Right lobe of liver (tissue), 6 donors: ENCODE results near the gene ITGB1. TPM values are rescaled to one million over a fixed set of nuclear protein-coding genes. Genes with fewer than 3 reads are reported as not detected.

Source experiments
- ATAC-seq, 4 donors: fragments of 200-7000 bp; cut with Tn5 transposase; one replicate each; pipeline ENCODE4 v1.9.1; 2020; ENCODE audit warnings: mild to moderate bottlenecking in 4 of 4, moderate library complexity in 4 of 4
- DNase-seq, 3 donors: peaks; one replicate each; pipeline ENCODE4 v3.0.0-alpha.2; 2020
- H3K27ac ChIP-seq, 3 donors: fragments of 200-600 bp; one replicate each; pipeline ENCODE4 v1.8.0; 2022
- H3K27me3 ChIP-seq, 2 donors: fragments of 200-600 bp; one replicate each; pipeline ENCODE4 v1.8.0; 2022
- H3K36me3 ChIP-seq, 4 donors: fragments of 200-600 bp; sonication (generic) in 1 of 4; one replicate each; pipeline versions ENCODE4 v1.5.1 to v1.8.0; 2017 to 2022; ENCODE audit warnings: control low read depth in 1 of 4
- H3K4me1 ChIP-seq, 4 donors: fragments of 200-600 bp; sonication (generic) in 1 of 4; one replicate each; pipeline versions ENCODE4 v1.5.1 to v1.8.0; 2017 to 2022; ENCODE audit warnings: control low read depth in 1 of 4
- H3K4me3 ChIP-seq, 3 donors: fragments of 200-600 bp; one replicate each; pipeline ENCODE4 v1.8.0; 2022
- H3K9me3 ChIP-seq, 4 donors: fragments of 200-600 bp; sonication (generic) in 1 of 4; one replicate each; pipeline versions ENCODE4 v1.5.1 to v1.8.0; 2017 to 2022; ENCODE audit warnings: control low read depth in 1 of 4
- POLR2A ChIP-seq: fragments of 450-650 bp; IDR thresholded peaks from one replicate; pipeline ENCODE4 v1.6.1; 2017; ENCODE audit warnings: antibody characterized with exemption, mild to moderate bottlenecking
- WGBS: methylation state at CpG from one replicate; pipeline ENCODE4 v1.1.6; 2018; ENCODE audit warnings: low coverage, low lambda C conversion rate; ENCODE audit not compliant: insufficient coverage; ENCODE audit errors: missing lambda C conversion rate; 5-methylcytosine and 5-hydroxymethylcytosine counted together
- intact Hi-C, 2 donors: fragments of 100-400 bp; cut with DNase I; formaldehyde crosslinking; loops; one replicate each; pipeline versions ENCODE4 v1.11.2 to v1.14.1; 2022
- total RNA-seq, 6 experiments: library from RNA; depleted of rRNA in 2 of 6; stranded (reverse); fragments of >200 nt in 2 of 6; fragmentation: NEBNext Ultra II Directional in 3 of 6; extraction: Animal tissue kit (Norgen Biotek cat#: 25700) in 3 of 6; gene quantifications; one replicate each; pipeline versions ENCODE4 v1.1.0 to v1.2.4, GENCODE V29; 2016 to 2023
- TF ChIP-seq, protein P1 (sequence below), 4 donors: fragments of 200-600 bp in 3 of 4; fragments of 450-650 bp in 1 of 4; IDR thresholded peaks; one replicate each; pipeline versions ENCODE4 v1.5.1 to v1.8.0; 2016 to 2022; ENCODE audit warnings: antibody characterized with exemption in 4 of 4, mild to moderate bottlenecking in 2 of 4
- donor health status: DM: no; HTN: yes; CAD: no.
- donor health status: DM: no; HTN: no; CAD: no.
- donor health status: DM: no; HTN: no; CAD: no.
- donor health status: DM: no; HTN: yes; CAD: no.
- donor health status: DM: no; HTN: yes; CAD: no.

Gene ITGB1
- total RNA-seq, 6 experiments from 2014 or later = 120 to 301 (median 239) TPM

DNA sequence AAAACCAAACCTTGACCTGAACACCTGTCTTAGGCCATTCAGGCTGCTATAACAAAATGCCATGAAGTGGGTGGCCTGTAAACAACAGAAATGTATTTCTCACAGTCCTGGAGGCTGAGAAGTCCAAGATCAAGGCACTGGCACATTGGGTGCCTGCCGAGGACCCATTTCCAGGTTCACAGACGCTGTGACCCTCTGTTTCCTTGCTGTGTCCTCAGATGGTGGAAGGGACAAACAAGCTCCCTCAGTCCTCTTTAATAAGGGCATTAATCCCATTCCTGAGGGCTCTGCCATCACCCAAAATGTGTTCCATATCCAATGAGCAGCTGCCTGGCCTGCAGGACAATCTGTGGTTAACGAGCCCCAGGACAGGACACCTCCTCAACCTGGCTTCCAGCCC, 67.6 kb downstream of the ITGB1 start:
- ATAC-seq (no peak), DNase-seq (no peak)
- no peaks in the 10 kb centered on the region for H3K9me3 ChIP-seq
- WGBS = 69% methylated on average over 1 of the region's 3 CpGs
- H3K27ac ChIP-seq = no peak overlapping the region
- H3K36me3 ChIP-seq = no peaks in the 10 kb centered on the region
- no peaks in the 10 kb centered on the region for H3K27me3 ChIP-seq
- intact Hi-C loops = no loop called here
- no peak overlapping the region for H3K4me3 ChIP-seq
- TF ChIP-seq POLR2A = no peak
- TF ChIP-seq, protein P1, sequence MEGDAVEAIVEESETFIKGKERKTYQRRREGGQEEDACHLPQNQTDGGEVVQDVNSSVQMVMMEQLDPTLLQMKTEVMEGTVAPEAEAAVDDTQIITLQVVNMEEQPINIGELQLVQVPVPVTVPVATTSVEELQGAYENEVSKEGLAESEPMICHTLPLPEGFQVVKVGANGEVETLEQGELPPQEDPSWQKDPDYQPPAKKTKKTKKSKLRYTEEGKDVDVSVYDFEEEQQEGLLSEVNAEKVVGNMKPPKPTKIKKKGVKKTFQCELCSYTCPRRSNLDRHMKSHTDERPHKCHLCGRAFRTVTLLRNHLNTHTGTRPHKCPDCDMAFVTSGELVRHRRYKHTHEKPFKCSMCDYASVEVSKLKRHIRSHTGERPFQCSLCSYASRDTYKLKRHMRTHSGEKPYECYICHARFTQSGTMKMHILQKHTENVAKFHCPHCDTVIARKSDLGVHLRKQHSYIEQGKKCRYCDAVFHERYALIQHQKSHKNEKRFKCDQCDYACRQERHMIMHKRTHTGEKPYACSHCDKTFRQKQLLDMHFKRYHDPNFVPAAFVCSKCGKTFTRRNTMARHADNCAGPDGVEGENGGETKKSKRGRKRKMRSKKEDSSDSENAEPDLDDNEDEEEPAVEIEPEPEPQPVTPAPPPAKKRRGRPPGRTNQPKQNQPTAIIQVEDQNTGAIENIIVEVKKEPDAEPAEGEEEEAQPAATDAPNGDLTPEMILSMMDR (IDR thresholded peaks at IDR 0.05) = no peak
- H3K4me1 ChIP-seq = no peaks in the 10 kb centered on the region

DNA sequence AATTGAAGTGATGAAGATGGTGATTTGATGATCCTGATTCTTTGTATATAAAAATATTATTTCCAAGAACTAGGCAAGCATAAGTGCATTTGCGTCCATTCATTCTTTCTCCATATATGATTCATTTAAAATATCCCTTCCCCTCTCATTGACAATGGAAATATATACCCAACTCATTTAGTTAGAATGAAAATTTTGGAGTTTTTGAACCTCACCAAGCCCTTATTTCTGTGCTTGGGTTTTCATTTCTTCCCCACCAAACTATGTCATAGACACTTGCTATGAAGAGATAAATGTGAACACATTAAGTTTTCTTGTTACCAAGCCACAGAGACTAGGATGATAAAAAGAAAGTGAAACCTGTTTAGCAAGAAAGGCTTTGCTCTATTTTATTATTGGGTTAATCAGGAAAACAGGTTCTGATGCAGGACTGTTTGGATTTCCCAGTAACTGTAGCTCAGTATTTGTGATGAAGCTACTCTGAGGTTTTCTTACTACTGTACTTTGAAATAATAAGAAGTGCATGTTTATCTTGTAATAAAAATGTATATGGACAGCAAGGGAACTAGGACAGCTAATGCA, 68.3 kb downstream of the ITGB1 start:
- no peak overlapping the region for H3K27ac ChIP-seq
- TF ChIP-seq, protein P1 (IDR thresholded peaks at IDR 0.05) = no peak
- no peak for TF ChIP-seq POLR2A
- no peaks in the 10 kb centered on the region for H3K9me3 ChIP-seq
- intact Hi-C loops = no loop called here
- DNase-seq = no peak
- no peaks in the 10 kb centered on the region for H3K4me1 ChIP-seq
- no peaks in the 10 kb centered on the region for H3K36me3 ChIP-seq
- no peak overlapping the region for H3K4me3 ChIP-seq
- ATAC-seq = no peak
- 93% methylated on average over 1 of the region's 1 CpG for WGBS
- no peaks in the 10 kb centered on the region for H3K27me3 ChIP-seq

DNA sequence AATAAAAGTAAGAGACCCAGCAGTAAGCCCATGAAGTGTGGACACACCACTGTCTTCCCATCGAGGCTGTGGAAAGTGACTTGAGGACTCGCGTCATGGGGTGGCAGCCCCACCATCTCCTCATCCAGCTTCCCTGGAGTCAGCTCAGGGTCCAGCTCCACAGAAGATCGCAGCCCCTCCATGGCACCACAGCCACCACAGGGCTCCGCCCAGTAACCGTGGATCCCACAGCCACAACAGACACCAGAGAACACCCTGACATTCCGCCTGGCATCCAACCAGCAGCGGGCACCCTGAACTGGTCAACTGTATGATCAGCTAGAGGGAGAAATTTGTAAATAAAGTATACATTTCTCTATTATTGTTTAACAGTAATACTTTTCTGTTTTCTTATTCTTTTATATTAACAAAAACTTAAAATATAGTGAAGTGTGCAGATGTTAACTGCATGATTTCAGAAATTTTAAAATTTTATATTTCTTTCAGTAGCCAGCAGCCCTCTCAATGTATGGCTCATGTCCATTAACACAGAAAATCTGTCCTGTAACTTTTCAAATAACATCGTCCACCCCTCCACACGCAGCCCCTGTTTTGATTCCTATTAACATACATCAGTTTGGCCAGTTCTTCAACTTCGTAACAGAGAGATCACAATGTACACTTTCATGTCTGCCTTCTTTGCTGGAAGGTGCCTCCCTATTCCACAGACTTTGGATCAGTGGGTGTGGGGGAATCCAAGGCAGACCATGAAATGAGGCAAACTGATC, 69.7 kb downstream of the ITGB1 start:
- no peak for ATAC-seq
- no peaks in the 10 kb centered on the region for H3K36me3 ChIP-seq

DNA sequence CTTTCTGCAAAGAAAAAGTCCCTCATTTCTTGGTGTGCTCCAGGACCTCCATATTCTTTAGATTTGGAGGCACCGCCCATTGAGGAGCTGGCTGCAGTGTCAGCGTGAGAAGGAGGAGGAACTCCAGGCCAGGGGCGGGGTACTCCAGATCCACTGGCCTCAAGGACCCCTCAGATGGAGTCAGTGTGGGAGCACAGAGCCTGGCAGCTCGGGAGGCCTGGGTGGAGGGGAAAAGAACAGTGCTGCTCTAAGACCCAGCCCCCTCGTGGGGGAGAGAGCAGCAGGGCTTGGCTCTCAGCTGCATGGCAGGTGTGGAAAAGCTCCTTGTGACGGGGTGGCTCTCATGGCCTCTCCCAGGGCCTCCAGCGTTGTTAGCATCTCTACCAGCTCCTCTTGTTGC, 70.5 kb downstream of the ITGB1 start:
- TF ChIP-seq, protein P1 (IDR thresholded peaks at IDR 0.05) = no peak
- no peak for TF ChIP-seq POLR2A
- no peak for DNase-seq
- intact Hi-C loops = no loop called here
- Histone ChIP-seq H3K4me3 (no peak overlapping the region), H3K4me1 (no peaks in the 10 kb centered on the region), H3K9me3 (no peaks in the 10 kb centered on the region), H3K27ac (no peak overlapping the region), H3K36me3 (no peaks in the 10 kb centered on the region), H3K27me3 (no peaks in the 10 kb centered on the region)
- ATAC-seq = no peak
- 83% methylated on average over 1 of the region's 7 CpGs for WGBS

More for the DNA sequence above, 69.7 kb downstream of the ITGB1 start:
- H3K4me1 ChIP-seq = no peaks in the 10 kb centered on the region
- intact Hi-C loops = no loop called here
- no peak for TF ChIP-seq POLR2A
- TF ChIP-seq, protein P1 (IDR thresholded peaks at IDR 0.05) = no peak
- no peaks in the 10 kb centered on the region for H3K27me3 ChIP-seq
- no peak overlapping the region for H3K4me3 ChIP-seq
- H3K27ac ChIP-seq = no peak overlapping the region
- 84% methylated on average over 6 of the region's 11 CpGs for WGBS
- no peaks in the 10 kb centered on the region for H3K9me3 ChIP-seq
- DNase-seq = no peak
